ENCODE data around the gene BEND4. TPM values are rescaled to one million over a fixed set of nuclear protein-coding genes. Genes with fewer than 3 reads are reported as not detected.

The BEND4 gene
- total RNA-seq, 4 donors from 2014 or later = not detected

- H3K4me1 ChIP-seq = no peaks in the 10 kb centered on the region
- H3K9me3 ChIP-seq = no peaks in the 10 kb centered on the region
- H3K27me3 ChIP-seq = peaks cover 5% of the 10 kb centered on the region
- H3K27ac ChIP-seq = no peak overlapping the region
- 73% methylated on average over 8 of the region's 8 CpGs for WGBS
- no peak for TF ChIP-seq POLR2AphosphoS5 (IDR thresholded peaks at IDR 0.05)
- no peak for TF ChIP-seq POLR2A (IDR thresholded peaks at IDR 0.05)
- TF ChIP-seq EP300 (IDR thresholded peaks at IDR 0.05) = no peak
- TF ChIP-seq, protein P1, sequence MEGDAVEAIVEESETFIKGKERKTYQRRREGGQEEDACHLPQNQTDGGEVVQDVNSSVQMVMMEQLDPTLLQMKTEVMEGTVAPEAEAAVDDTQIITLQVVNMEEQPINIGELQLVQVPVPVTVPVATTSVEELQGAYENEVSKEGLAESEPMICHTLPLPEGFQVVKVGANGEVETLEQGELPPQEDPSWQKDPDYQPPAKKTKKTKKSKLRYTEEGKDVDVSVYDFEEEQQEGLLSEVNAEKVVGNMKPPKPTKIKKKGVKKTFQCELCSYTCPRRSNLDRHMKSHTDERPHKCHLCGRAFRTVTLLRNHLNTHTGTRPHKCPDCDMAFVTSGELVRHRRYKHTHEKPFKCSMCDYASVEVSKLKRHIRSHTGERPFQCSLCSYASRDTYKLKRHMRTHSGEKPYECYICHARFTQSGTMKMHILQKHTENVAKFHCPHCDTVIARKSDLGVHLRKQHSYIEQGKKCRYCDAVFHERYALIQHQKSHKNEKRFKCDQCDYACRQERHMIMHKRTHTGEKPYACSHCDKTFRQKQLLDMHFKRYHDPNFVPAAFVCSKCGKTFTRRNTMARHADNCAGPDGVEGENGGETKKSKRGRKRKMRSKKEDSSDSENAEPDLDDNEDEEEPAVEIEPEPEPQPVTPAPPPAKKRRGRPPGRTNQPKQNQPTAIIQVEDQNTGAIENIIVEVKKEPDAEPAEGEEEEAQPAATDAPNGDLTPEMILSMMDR (IDR thresholded peaks at IDR 0.05) = no peak
- H3K36me3 ChIP-seq = no peaks in the 10 kb centered on the region
- H3K4me3 ChIP-seq = no peak overlapping the region
- DNase-seq (ENCODE audit: low spot score in 2 of 2) = no peak
These were observed 7.0 kb upstream of the BEND4 start for GRCh38 chr4:42159271-42160001.

DNA sequence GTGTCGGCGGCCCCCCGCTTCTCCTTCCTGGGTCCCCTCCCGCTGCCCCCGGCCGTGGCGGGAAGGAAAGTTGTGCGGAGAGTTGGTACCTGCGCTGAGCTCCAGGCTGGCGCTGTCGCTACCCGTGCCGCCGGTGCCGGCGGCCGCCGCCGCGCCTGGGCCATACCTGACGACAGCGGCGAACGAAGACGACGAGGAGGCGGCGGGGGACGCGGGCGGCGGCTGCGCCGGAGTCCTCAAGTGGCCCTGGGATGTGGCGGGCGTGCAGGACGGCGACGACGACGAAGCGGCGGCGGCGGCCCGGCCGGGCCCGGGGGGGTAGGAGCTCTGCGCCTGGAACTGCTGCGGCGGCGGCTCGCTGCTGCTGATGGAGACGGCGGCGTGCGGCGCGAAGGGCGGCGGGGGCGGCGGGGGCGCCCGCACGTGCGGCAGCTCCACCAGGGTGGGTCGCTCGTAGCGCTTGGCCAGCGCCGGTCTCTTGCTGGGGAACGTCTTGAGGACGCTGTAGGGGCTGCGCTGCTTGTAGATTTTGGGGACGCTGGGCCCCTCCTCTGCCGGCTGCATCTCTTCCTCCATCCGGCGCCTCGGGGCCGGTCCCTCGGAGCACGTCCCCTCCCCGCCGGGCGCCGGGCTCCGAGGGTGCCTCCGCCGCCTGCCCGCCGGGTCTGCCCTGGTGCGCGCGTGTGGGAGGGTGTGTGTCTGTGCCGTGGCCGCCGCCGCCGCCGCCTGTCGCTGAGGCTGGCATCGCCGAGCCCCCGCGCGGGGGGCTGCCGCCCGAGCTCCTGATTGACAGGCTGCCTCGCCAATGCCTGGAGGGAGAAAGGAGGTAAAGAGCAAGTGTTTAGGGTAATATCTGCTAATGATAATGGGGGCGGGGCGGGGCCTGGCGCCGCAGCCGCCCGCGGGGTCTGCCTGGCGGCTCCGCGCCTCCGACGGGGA lies 618 bp downstream of the BEND4 start:
- 3% methylated on average over 21 of the region's 122 CpGs for WGBS
- peaks cover 64% of the 10 kb centered on the region for H3K27me3 ChIP-seq
- no peak for DNase-seq (ENCODE audit: low spot score in 2 of 2)
- no peak overlapping the region for H3K27ac ChIP-seq
- no peaks in the 10 kb centered on the region for H3K36me3 ChIP-seq
- TF ChIP-seq POLR2AphosphoS5 (IDR thresholded peaks at IDR 0.05) (no peak), POLR2A (IDR thresholded peaks at IDR 0.05) (no peak), EP300 (IDR thresholded peaks at IDR 0.05) (no peak)
- TF ChIP-seq, protein P1 (IDR thresholded peaks at IDR 0.05) = no peak
- no peaks in the 10 kb centered on the region for H3K9me3 ChIP-seq
- peaks cover 23% of the 10 kb centered on the region for H3K4me1 ChIP-seq
- H3K4me3 ChIP-seq = peak overlapping the region; percentile 53

DNA sequence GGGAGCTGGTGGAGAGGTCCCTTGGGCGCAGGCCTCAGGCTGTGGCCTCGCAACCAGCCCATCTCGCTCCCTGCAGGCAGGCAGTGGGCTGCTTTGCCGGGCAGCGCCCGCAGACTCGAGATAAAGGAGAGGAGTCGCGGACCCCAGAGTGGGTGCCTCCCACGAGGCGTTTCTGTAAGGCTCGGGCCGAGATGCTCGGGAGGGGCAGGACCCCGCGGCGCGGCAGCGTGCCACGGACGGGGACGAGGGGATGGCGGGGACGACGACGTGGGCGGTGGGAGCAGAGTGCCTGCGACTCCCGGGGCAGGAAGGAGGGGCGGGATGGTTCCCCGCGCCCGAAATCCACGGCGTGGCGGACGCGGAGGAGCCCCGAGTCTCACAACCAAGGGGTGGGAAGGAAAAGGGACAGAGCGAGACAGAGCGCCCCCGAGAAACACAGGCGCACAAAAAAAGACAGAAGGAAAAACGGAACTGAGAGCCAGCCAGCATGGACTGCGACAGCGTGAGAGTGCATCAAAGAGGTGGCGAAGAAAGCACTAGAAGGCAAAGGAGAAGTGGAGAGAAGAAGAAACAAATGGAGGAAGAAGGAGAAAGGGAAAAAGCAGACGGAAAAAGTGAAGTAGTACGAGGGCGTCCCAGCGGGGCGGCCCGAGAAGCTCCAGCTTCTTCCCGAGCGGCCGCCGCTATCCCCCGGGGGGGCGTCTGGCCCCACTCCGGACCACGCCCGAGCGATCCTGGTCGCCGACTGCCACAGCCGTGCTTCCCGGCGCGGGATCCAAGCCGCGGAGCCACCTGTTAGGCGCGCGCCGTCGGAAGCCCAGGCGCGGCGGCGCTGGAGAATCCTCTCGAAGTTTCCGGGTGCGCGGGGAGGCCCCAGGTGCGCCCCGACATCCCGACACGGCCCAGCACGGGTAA lies 1.5 kb downstream of the BEND4 start:
- peaks cover 67% of the 10 kb centered on the region for H3K27me3 ChIP-seq
- DNase-seq (ENCODE audit: low spot score in 2 of 2) = no peak

GRCh38 chr4:42149004-42149403 lies 3.5 kb downstream of the BEND4 start:
- Histone ChIP-seq H3K9me3 (no peaks in the 10 kb centered on the region), H3K27ac (no peak overlapping the region), H3K4me1 (peaks cover 23% of the 10 kb centered on the region), H3K27me3 (peaks cover 59% of the 10 kb centered on the region), H3K36me3 (no peaks in the 10 kb centered on the region), H3K4me3 (no peak overlapping the region)
- TF ChIP-seq, protein P1 (IDR thresholded peaks at IDR 0.05) = no peak
- TF ChIP-seq POLR2A (IDR thresholded peaks at IDR 0.05) (no peak), EP300 (IDR thresholded peaks at IDR 0.05) (no peak), POLR2AphosphoS5 (IDR thresholded peaks at IDR 0.05) (no peak)
- DNase-seq (ENCODE audit: low spot score in 2 of 2) = no peak
- 85% methylated on average over 7 of the region's 7 CpGs for WGBS

More for the DNA sequence above, 1.5 kb downstream of the BEND4 start:
- H3K4me3 ChIP-seq = peak overlapping the region; percentile 53
- no peaks in the 10 kb centered on the region for H3K36me3 ChIP-seq
- no peak overlapping the region for H3K27ac ChIP-seq
- 10% methylated on average over 82 of the region's 89 CpGs for WGBS
- no peaks in the 10 kb centered on the region for H3K9me3 ChIP-seq
- TF ChIP-seq POLR2A (IDR thresholded peaks at IDR 0.05) = no peak
- TF ChIP-seq EP300 (IDR thresholded peaks at IDR 0.05) = no peak
- TF ChIP-seq, protein P1 (IDR thresholded peaks at IDR 0.05) = no peak
- no peak for TF ChIP-seq POLR2AphosphoS5 (IDR thresholded peaks at IDR 0.05)
- H3K4me1 ChIP-seq = peaks cover 23% of the 10 kb centered on the region
